ENCODE data around the gene VPS35. TPM values are rescaled to one million over a fixed set of nuclear protein-coding genes. Genes with fewer than 3 reads are reported as not detected.
A peak's percentile ranks its signal among the peaks of the same experiment; 100 is the strongest.
"Not testable (repeated sequence)": the region's sequence is repeated elsewhere in the genome, so short reads cannot be mapped to it uniquely, and the experiment has no call there.

Gene VPS35
- total RNA-seq, 1 donor, result 159 TPM

GRCh38 chr16:46686815-46687473, 2.0 kb downstream of the VPS35 start:
- peaks cover 87% of the 10 kb centered on the region for H3K79me2 ChIP-seq (ENCODE audit: insufficient read depth, low read length)
- peak overlapping the region; percentile 87 for H3K4me3 ChIP-seq (ENCODE audit: insufficient read depth, low read length)
- no peak overlapping the region for H2AFZ ChIP-seq (ENCODE audit: low read length)
- peaks cover 32% of the 10 kb centered on the region for H4K20me1 ChIP-seq (ENCODE audit: insufficient read depth, low read length)
- DNase-seq (ENCODE audit: insufficient read length, low spot score, missing footprints), result no peak
- peaks cover 34% of the 10 kb centered on the region for H3K4me1 ChIP-seq (ENCODE audit: insufficient read depth, low read length)
- no peaks in the 10 kb centered on the region for H3K9me3 ChIP-seq (ENCODE audit: low read depth, low read length)
- no peak overlapping the region for H3K27ac ChIP-seq (ENCODE audit: low read depth, low read length)
- H3K27me3 ChIP-seq (ENCODE audit: insufficient read depth, low read length), result no peaks in the 10 kb centered on the region
- peak overlapping the region; percentile 95 for H3K4me2 ChIP-seq (ENCODE audit: insufficient read depth, low read length)
- no peak for TF ChIP-seq CTCF (IDR thresholded peaks at IDR 0.05; ENCODE audit: extremely low read depth, low read depth, low read length)
- no peaks in the 10 kb centered on the region for H3K36me3 ChIP-seq (ENCODE audit: insufficient read depth, low read length)

GRCh38 chr16:46681867-46682266, 7.1 kb downstream of the VPS35 start:
- H4K20me1 ChIP-seq (ENCODE audit: insufficient read depth, low read length), result peaks cover 18% of the 10 kb centered on the region
- H3K4me3 ChIP-seq (ENCODE audit: insufficient read depth, low read length); DNase-seq (ENCODE audit: insufficient read length, low spot score, missing footprints); H3K4me2 ChIP-seq (ENCODE audit: insufficient read depth, low read length); H3K9me3 ChIP-seq (ENCODE audit: low read depth, low read length); H3K4me1 ChIP-seq (ENCODE audit: insufficient read depth, low read length); H3K27ac ChIP-seq (ENCODE audit: low read depth, low read length); H2AFZ ChIP-seq (ENCODE audit: low read length); H3K27me3 ChIP-seq (ENCODE audit: insufficient read depth, low read length): not testable (repeated sequence)
- H3K36me3 ChIP-seq (ENCODE audit: insufficient read depth, low read length), result peaks cover 34% of the 10 kb centered on the region
- H3K79me2 ChIP-seq (ENCODE audit: insufficient read depth, low read length), result peaks cover 58% of the 10 kb centered on the region

GRCh38 chr16:46677943-46678342, 11.0 kb downstream of the VPS35 start:
- H3K79me2 ChIP-seq (ENCODE audit: insufficient read depth, low read length), result peaks cover 19% of the 10 kb centered on the region
- not testable (repeated sequence) for H3K27ac ChIP-seq (ENCODE audit: low read depth, low read length); H3K4me3 ChIP-seq (ENCODE audit: insufficient read depth, low read length); H3K27me3 ChIP-seq (ENCODE audit: insufficient read depth, low read length); H3K4me1 ChIP-seq (ENCODE audit: insufficient read depth, low read length); H2AFZ ChIP-seq (ENCODE audit: low read length); H3K9me3 ChIP-seq (ENCODE audit: low read depth, low read length); DNase-seq (ENCODE audit: insufficient read length, low spot score, missing footprints); H4K20me1 ChIP-seq (ENCODE audit: insufficient read depth, low read length); H3K4me2 ChIP-seq (ENCODE audit: insufficient read depth, low read length)
- peaks cover 55% of the 10 kb centered on the region for H3K36me3 ChIP-seq (ENCODE audit: insufficient read depth, low read length)

- Histone ChIP-seq H2AFZ (ENCODE audit: low read length) (no peak overlapping the region), H3K27me3 (ENCODE audit: insufficient read depth, low read length) (no peaks in the 10 kb centered on the region), H3K4me3 (ENCODE audit: insufficient read depth, low read length) (no peak overlapping the region), H3K4me1 (ENCODE audit: insufficient read depth, low read length) (no peaks in the 10 kb centered on the region), H3K36me3 (ENCODE audit: insufficient read depth, low read length) (peaks cover 64% of the 10 kb centered on the region), H4K20me1 (ENCODE audit: insufficient read depth, low read length) (no peaks in the 10 kb centered on the region), H3K79me2 (ENCODE audit: insufficient read depth, low read length) (peaks cover 5% of the 10 kb centered on the region), H3K4me2 (ENCODE audit: insufficient read depth, low read length) (no peak overlapping the region), H3K9me3 (ENCODE audit: low read depth, low read length) (no peaks in the 10 kb centered on the region), H3K27ac (ENCODE audit: low read depth, low read length) (no peak overlapping the region)
- peak; percentile 95 for TF ChIP-seq CTCF (IDR thresholded peaks at IDR 0.05; ENCODE audit: extremely low read depth, low read depth, low read length)
- DNase-seq (ENCODE audit: insufficient read length, low spot score, missing footprints), result peak; percentile 85
Observed at GRCh38 chr16:46673320-46674013, 15.5 kb downstream of the VPS35 start.

- Histone ChIP-seq H3K27me3 (ENCODE audit: insufficient read depth, low read length) (no peaks in the 10 kb centered on the region), H3K4me2 (ENCODE audit: insufficient read depth, low read length) (no peak overlapping the region), H3K9me3 (ENCODE audit: low read depth, low read length) (no peaks in the 10 kb centered on the region), H3K4me1 (ENCODE audit: insufficient read depth, low read length) (no peaks in the 10 kb centered on the region), H3K27ac (ENCODE audit: low read depth, low read length) (no peak overlapping the region), H4K20me1 (ENCODE audit: insufficient read depth, low read length) (no peaks in the 10 kb centered on the region), H3K36me3 (ENCODE audit: insufficient read depth, low read length) (peaks cover 51% of the 10 kb centered on the region), H3K4me3 (ENCODE audit: insufficient read depth, low read length) (no peak overlapping the region), H3K79me2 (ENCODE audit: insufficient read depth, low read length) (no peaks in the 10 kb centered on the region), H2AFZ (ENCODE audit: low read length) (no peak overlapping the region)
- DNase-seq (ENCODE audit: insufficient read length, low spot score, missing footprints), result no peak
- no peak for TF ChIP-seq CTCF (IDR thresholded peaks at IDR 0.05; ENCODE audit: extremely low read depth, low read depth, low read length)
Observed at GRCh38 chr16:46662123-46662522, 26.9 kb downstream of the VPS35 start.

All from osteoblast (primary cell).